BLaER1 treated with 17β-estradiol and CSF1 and Interleukin-3, amounts not matched to agents 10 nM and 100 nM (cell line): ENCODE results near the gene TTC9.

Experiments used
- H3K27ac ChIP-seq, 11 experiments: shearing (Covaris generic); formaldehyde crosslinking; 2 replicates each; pipeline ENCODE4 v1.8.1; 2022
- H3K27me3 ChIP-seq, 11 experiments: shearing (Covaris generic); formaldehyde crosslinking; 2 replicates each; pipeline ENCODE4 v1.8.1; 2022
- H3K36me3 ChIP-seq, 11 experiments: shearing (Covaris generic); formaldehyde crosslinking; 2 replicates each; pipeline ENCODE4 v1.8.1; 2022
- H3K4me1 ChIP-seq, 10 experiments: shearing (Covaris generic); formaldehyde crosslinking; 2 replicates each; pipeline ENCODE4 v1.8.1; 2022
- H3K4me2 ChIP-seq, 11 experiments: shearing (Covaris generic); formaldehyde crosslinking; 2 replicates each; pipeline ENCODE4 v1.8.1; 2022
- H3K4me3 ChIP-seq, 10 experiments: shearing (Covaris generic); formaldehyde crosslinking; 2 replicates each; pipeline ENCODE4 v1.8.1; 2022
- H3K9ac ChIP-seq, 11 experiments: shearing (Covaris generic); formaldehyde crosslinking; 2 replicates each; pipeline ENCODE4 v1.8.1; 2022
- H3K9me3 ChIP-seq, 11 experiments: shearing (Covaris generic); formaldehyde crosslinking; replicated peaks in 1 of 11; 2 replicates each; pipeline ENCODE4 v1.8.1; 2022
- H4K20me1 ChIP-seq, 11 experiments: shearing (Covaris generic); formaldehyde crosslinking; 2 replicates each; pipeline ENCODE4 v1.8.1; 2022
- Cebpa-rat ChIP-seq, 11 experiments: shearing (Covaris generic); IDR thresholded peaks; 2 replicates each; pipeline ENCODE4 v1.8.1; 2022

TTC9 gene

DNA sequence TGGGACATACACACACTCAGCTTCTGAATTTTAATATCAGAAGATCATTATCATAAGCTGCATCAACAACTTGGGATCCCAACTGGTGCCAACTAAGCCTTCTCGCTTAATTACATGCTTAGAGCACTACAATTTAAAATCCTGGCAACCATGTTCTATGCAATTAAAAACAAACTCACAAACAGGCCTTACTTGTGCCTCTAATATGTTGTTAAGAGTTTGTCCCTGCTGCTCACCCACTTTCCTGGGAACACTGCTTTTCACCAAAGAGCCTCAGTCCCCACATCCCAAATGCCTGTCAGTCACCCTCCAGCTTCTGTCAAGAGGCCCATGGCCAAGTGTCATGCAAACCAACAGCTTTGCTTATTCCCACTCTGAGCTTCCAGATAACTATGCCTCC lies 69.7 kb downstream of the TTC9 start:
- no peak for TF ChIP-seq Cebpa-rat (IDR thresholded peaks at IDR 0.05)
- H3K9ac ChIP-seq = no peak overlapping the region
- peaks cover 11 to 19% (median 14%) of the 10 kb centered on the region in 10 experiments for H3K4me1 ChIP-seq
- H3K36me3 ChIP-seq = no peaks in the 10 kb centered on the region
- H3K27ac ChIP-seq = no peak overlapping the region
- H3K4me3 ChIP-seq = no peak overlapping the region
- H3K9me3 ChIP-seq = no peaks in the 10 kb centered on the region
- H3K27me3 ChIP-seq = no peaks in the 10 kb centered on the region
- H4K20me1 ChIP-seq = no peaks in the 10 kb centered on the region
- H3K4me2 ChIP-seq = no peak overlapping the region

DNA sequence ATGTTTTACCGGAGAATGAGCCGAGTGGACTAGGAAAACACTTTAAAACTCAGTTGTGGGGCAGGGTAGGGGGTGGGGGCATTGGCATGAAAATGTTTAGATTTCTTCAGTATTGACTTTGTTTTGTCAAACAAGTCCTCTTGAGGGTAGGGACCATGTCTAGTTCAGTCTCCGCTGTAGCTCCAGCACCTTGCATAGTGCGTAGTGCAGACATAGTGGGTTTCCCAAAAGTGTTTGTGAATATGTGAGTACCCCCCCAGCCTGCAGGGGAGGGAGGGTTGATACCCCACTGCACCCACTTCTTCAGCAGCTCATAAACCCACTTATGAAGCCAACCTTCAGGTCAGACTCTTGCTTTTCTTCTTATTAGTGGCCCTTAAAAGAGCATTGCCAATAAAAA lies 71.4 kb downstream of the TTC9 start:
- Histone ChIP-seq H3K27me3 (no peaks in the 10 kb centered on the region), H3K4me1 (peaks cover 0 to 6% (median 0%) of the 10 kb centered on the region in 10 experiments; a peak in 2 of 20 replicates), H3K9me3 (no peaks in the 10 kb centered on the region), H4K20me1 (no peaks in the 10 kb centered on the region), H3K4me3 (no peak overlapping the region), H3K9ac (no peak overlapping the region), H3K27ac (no peak overlapping the region), H3K4me2 (no peak overlapping the region), H3K36me3 (no peaks in the 10 kb centered on the region)
- TF ChIP-seq Cebpa-rat (IDR thresholded peaks at IDR 0.05) = no peak

DNA sequence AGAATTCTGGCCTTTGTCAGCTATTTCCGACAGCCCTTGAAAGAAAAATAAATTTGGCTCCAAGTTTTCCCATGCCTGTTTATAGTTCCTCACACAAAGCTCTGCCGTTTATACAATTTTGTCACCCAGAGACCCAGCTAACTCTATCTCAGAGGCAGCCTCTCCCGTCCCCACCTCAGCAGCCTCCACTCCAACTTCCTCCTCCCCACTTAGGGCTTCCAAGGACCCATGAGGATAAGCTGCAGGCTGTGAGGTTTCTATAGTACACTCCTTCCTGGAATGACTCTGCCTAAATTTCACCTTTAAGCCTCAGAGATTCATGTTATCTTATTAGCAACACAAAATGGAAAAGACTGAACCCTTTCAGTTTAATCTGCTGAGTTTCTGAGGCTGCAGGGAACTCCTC lies 71.8 kb downstream of the TTC9 start:
- Histone ChIP-seq H3K36me3 (no peaks in the 10 kb centered on the region), H4K20me1 (no peaks in the 10 kb centered on the region), H3K27me3 (no peaks in the 10 kb centered on the region), H3K4me1 (peaks cover 0 to 6% (median 0%) of the 10 kb centered on the region in 10 experiments; a peak in 2 of 20 replicates), H3K27ac (no peak overlapping the region), H3K9ac (no peak overlapping the region), H3K4me2 (no peak overlapping the region), H3K9me3 (no peaks in the 10 kb centered on the region), H3K4me3 (no peak overlapping the region)
- no peak for TF ChIP-seq Cebpa-rat (IDR thresholded peaks at IDR 0.05)

DNA sequence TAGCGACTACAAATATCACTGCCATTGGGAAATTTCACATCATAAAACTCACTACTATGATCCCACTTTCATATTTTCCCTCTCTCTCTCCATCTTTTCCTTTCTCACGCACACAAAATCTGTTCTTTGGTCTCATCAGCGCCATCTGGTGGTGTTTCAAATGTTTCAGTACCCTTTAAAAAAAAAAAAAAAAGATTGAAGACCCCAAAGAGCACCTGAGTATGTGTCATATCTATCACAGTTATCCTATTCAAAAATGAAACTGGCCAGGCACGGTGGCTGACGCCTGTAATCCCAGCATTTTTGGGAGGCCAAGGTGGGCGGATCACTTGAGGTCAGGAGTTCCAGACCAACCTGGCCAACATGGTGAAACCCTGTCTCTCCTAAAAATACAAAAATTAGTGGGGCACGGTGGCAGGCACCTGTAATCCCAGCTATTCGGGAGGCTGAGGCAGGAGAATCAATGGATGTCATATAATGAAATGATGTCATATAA lies 72.4 kb downstream of the TTC9 start:
- H3K27me3 ChIP-seq = no peaks in the 10 kb centered on the region
- no peak for TF ChIP-seq Cebpa-rat (IDR thresholded peaks at IDR 0.05)
- H3K9me3 ChIP-seq = no peaks in the 10 kb centered on the region
- H4K20me1 ChIP-seq = no peaks in the 10 kb centered on the region
- H3K9ac ChIP-seq = no peak overlapping the region
- no peak overlapping the region for H3K4me2 ChIP-seq
- no peak overlapping the region for H3K27ac ChIP-seq
- no peaks in the 10 kb centered on the region for H3K36me3 ChIP-seq
- no peak overlapping the region for H3K4me3 ChIP-seq
- H3K4me1 ChIP-seq = peaks cover 0 to 6% (median 0%) of the 10 kb centered on the region in 10 experiments; a peak in 2 of 20 replicates

DNA sequence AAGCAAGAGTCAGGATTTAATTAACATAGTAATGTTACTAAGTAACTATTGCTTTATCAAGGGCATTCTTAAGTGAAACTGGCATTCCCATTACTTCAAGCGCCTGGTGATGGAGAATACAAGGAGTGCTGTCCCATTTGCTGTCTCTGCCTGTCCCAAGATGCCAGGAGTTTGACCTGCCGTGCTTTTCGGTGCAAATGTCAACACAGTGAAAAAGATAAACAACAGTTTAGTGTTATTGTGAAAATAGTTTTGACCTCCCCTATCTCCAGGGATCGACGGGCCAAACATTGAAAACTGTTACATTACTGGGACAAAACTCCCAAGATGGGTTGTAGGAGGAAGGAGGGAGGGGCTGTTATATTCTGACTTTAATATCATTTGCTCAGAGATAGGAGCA lies 74.8 kb downstream of the TTC9 start:
- no peak overlapping the region for H3K4me3 ChIP-seq
- no peak overlapping the region for H3K9ac ChIP-seq
- H4K20me1 ChIP-seq = no peaks in the 10 kb centered on the region
- no peaks in the 10 kb centered on the region for H3K36me3 ChIP-seq
- peaks cover 0 to 6% (median 0%) of the 10 kb centered on the region in 10 experiments; a peak in 2 of 20 replicates for H3K4me1 ChIP-seq
- H3K27me3 ChIP-seq = no peaks in the 10 kb centered on the region
- H3K9me3 ChIP-seq = no peaks in the 10 kb centered on the region
- H3K4me2 ChIP-seq = no peak overlapping the region
- no peak for TF ChIP-seq Cebpa-rat (IDR thresholded peaks at IDR 0.05)
- H3K27ac ChIP-seq = no peak overlapping the region

DNA sequence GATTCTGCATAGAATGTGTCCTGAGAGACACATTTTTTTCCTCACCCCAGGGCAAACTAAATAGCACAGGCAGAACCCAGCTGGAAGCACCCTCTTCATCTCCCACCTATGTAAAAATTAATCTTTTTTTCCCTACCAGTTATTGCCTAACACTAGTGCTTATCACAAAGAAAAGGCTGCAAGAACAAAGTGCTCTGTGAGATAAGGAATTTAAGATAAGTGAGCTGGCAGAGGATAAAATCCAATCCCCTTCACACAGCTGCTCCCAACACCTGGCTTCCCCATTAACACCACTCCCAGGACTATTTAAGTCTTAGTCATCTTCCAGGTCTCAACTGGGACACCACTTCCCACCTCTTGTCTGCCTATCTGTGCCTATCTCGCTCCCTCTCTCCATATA lies 75.2 kb downstream of the TTC9 start:
- no peaks in the 10 kb centered on the region for H3K36me3 ChIP-seq
- no peaks in the 10 kb centered on the region for H4K20me1 ChIP-seq
- H3K9me3 ChIP-seq = no peaks in the 10 kb centered on the region
- no peak for TF ChIP-seq Cebpa-rat (IDR thresholded peaks at IDR 0.05)
- no peak overlapping the region for H3K27ac ChIP-seq
- no peaks in the 10 kb centered on the region for H3K27me3 ChIP-seq
- H3K4me3 ChIP-seq = no peak overlapping the region
- H3K4me2 ChIP-seq = no peak overlapping the region
- H3K4me1 ChIP-seq = peaks cover 0 to 6% (median 0%) of the 10 kb centered on the region in 10 experiments; a peak in 2 of 20 replicates
- no peak overlapping the region for H3K9ac ChIP-seq

DNA sequence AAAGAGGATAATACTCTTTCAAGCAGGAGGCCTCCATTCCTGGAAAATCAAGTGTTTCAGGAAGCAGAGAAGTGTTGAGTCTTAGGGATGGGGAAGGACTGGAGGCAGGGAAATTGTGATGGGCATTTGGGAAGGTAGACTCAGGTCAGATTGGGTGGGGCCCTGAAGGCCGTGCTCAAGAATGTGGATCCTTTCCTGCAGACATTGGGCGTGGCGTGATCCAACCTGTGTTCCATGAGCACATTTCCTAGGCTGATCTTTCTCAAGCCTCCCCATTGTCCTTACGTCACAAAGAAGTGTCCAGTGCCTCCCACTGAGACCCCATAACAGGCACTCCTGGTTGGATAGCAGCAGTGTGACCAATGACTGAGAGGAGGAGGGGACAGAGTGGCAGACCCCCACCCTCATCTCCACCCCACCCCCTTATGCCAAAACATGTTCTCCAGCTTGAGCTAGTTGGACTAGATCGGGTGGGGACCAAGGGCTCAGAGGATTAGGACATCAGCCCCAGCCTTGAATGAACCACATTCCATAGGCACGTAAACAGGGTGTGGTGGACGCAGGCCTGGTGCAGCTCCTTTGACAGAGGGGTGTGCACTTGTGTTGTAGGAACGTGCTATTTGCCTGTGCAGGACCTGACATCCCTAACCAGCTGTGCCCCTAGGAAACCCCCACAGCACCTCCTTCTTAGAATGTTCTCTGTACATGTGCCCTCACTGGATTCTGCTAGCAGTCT lies 76.8 kb downstream of the TTC9 start:
- Histone ChIP-seq H3K4me3 (no peak overlapping the region), H3K4me2 (no peak overlapping the region), H3K36me3 (no peaks in the 10 kb centered on the region), H4K20me1 (no peaks in the 10 kb centered on the region), H3K4me1 (peaks cover 0 to 4% (median 0%) of the 10 kb centered on the region in 10 experiments; a peak in 2 of 20 replicates), H3K9ac (no peak overlapping the region), H3K9me3 (no peaks in the 10 kb centered on the region), H3K27me3 (no peaks in the 10 kb centered on the region), H3K27ac (no peak overlapping the region)
- no peak for TF ChIP-seq Cebpa-rat (IDR thresholded peaks at IDR 0.05)

DNA sequence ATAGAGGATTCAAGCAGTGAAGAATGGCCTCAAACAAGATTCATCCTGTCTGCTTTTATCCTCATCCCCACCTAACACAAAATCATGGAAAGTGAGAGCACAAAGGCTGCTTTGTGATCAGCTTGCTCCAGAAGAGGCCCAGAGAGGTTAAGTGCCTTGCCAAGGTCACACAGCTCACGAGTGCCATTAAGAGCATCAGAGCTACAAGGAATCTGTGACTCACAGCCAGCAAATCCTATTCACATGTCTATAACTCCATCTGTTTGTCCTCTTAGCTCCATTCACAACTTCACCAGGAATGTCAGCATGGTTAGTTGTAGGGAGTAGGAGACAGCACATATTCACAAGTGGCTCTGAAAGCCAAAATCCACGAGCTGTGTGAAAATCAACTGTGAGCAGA lies 79.8 kb downstream of the TTC9 start:
- H3K27ac ChIP-seq = no peak overlapping the region
- H3K36me3 ChIP-seq = no peaks in the 10 kb centered on the region
- no peak for TF ChIP-seq Cebpa-rat (IDR thresholded peaks at IDR 0.05)
- no peak overlapping the region for H3K9ac ChIP-seq
- no peaks in the 10 kb centered on the region for H3K27me3 ChIP-seq
- H3K4me3 ChIP-seq = no peak overlapping the region
- no peaks in the 10 kb centered on the region for H3K9me3 ChIP-seq
- H4K20me1 ChIP-seq = no peaks in the 10 kb centered on the region
- no peak overlapping the region for H3K4me2 ChIP-seq
- peaks cover 3 to 10% (median 8%) of the 10 kb centered on the region in 10 experiments; a peak in 19 of 20 replicates for H3K4me1 ChIP-seq

DNA sequence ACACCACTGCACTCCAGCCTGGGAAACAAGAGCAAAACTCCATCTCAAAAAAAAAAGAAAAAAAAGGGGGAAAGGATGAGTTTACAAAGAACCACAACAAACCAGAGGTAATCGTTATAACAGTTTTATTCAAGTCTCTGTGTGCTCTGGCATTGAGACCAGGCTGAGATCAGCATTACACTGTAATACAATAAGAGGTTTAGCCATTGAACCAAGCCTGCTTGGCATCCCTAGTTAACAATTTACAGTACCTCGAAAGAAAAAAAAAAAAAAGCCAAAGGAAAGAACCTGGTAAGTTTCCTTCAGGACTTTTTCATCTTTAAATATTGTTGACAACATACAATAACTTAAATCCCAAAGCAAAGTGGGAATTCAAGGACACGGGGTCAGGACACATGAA lies 80.7 kb downstream of the TTC9 start:
- Histone ChIP-seq H3K4me1 (peaks cover 8 to 19% (median 17%) of the 10 kb centered on the region in 10 experiments; a peak in 19 of 20 replicates), H3K9me3 (no peaks in the 10 kb centered on the region), H3K4me3 (no peak overlapping the region), H3K4me2 (no peak overlapping the region), H3K27ac (no peak overlapping the region), H4K20me1 (no peaks in the 10 kb centered on the region), H3K27me3 (no peaks in the 10 kb centered on the region), H3K36me3 (no peaks in the 10 kb centered on the region), H3K9ac (no peak overlapping the region)
- TF ChIP-seq Cebpa-rat (IDR thresholded peaks at IDR 0.05) = no peak

DNA sequence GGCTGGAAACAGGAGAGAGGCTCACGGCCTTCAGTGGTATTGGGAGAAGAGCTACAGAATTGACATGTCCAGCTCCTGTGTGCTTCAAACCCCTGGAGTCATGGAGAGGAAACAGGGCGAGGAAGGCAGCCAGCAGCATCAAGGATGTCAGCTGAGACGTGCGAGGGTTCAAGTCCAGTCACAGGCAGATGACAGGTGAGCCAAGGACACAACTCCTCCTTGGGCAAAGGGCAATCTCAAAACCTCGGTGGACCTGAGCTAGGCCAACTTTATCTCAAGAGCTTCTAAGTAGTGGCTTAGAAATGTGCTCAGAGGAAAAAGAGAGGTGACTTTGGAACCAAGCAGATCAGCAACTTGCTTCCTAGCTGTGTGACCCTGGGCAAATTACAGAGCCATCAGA lies 81.6 kb downstream of the TTC9 start:
- Histone ChIP-seq H3K36me3 (no peaks in the 10 kb centered on the region), H4K20me1 (no peaks in the 10 kb centered on the region), H3K27me3 (no peaks in the 10 kb centered on the region), H3K4me1 (peaks cover 8 to 26% (median 22%) of the 10 kb centered on the region in 10 experiments; a peak in 19 of 20 replicates), H3K9ac (no peak overlapping the region), H3K27ac (no peak overlapping the region), H3K4me3 (no peak overlapping the region), H3K9me3 (no peaks in the 10 kb centered on the region), H3K4me2 (no peak overlapping the region)
- TF ChIP-seq Cebpa-rat (IDR thresholded peaks at IDR 0.05) = no peak
